SK-N-SH (cell line): ENCODE data around the gene TASP1.

ENCODE experiments used
- CTCF ChIP-seq: fragments of 200-600 bp; sonication (generic); IDR thresholded peaks from 2 replicates; pipeline ENCODE4 v1.6.1; 2017; ENCODE audit warnings: antibody characterized with exemption, mild to moderate bottlenecking, moderate library complexity
- TAF1 ChIP-seq: IDR thresholded peaks from 2 replicates; pipeline ENCODE4 v1.6.1; 2012; ENCODE audit warnings: low read depth, mild to moderate bottlenecking, low read length, moderate library complexity, borderline replicate concordance
- ZBTB33 ChIP-seq: IDR thresholded peaks from 2 replicates; pipeline ENCODE4 v1.4.0; 2012; ENCODE audit warnings: low read depth, borderline replicate concordance

- TF ChIP-seq CTCF: no peak
- no peak for TF ChIP-seq TAF1
- TF ChIP-seq ZBTB33: no peak
Measured at GRCh38 chr20:13436530-13436929, 202.2 kb downstream of the TASP1 start.
